ENCODE measurements around the gene SDC4. TPM values are rescaled to one million over a fixed set of nuclear protein-coding genes. Genes with fewer than 3 reads are reported as not detected.
"Not testable (repeated sequence)": the region's sequence is repeated elsewhere in the genome, so short reads cannot be mapped to it uniquely, and the experiment has no call there.

Gene SDC4
- polyA plus RNA-seq, 1 donor (not counting 4 experiments of a cell fraction or from before 2014, with no cell fraction given), result 114 TPM

GRCh38 chr20:45353746-45354145 lies 5.5 kb upstream of the SDC4 start:
- DNase-seq (ENCODE audit: low read depth, low spot score) (no peak), FAIRE-seq (no peak)
- H3K27ac ChIP-seq (ENCODE audit: control insufficient read depth, insufficient read depth, low read length), result no peak overlapping the region
- no peaks in the 10 kb centered on the region for H3K79me2 ChIP-seq (ENCODE audit: control insufficient read depth, insufficient read depth, low read length)
- H2AFZ ChIP-seq (ENCODE audit: control insufficient read depth, low read length), result no peak overlapping the region
- H3K4me1 ChIP-seq (ENCODE audit: control insufficient read depth, extremely low read depth, insufficient read depth, low read length), result peaks cover 34% of the 10 kb centered on the region
- H3K9ac ChIP-seq (ENCODE audit: control insufficient read depth, extremely low read depth, insufficient read depth, low read length), result no peak overlapping the region
- H3K4me3 ChIP-seq (ENCODE audit: control insufficient read depth in 2 of 3, extremely low read depth in 1 of 3, insufficient read depth in 2 of 3, low read depth in 1 of 3, low read length in 3 of 3), result no peak overlapping the region
- H3K9me3 ChIP-seq (ENCODE audit: control insufficient read depth, low read depth, low read length), result no peaks in the 10 kb centered on the region
- H4K20me1 ChIP-seq (ENCODE audit: control insufficient read depth, extremely low read depth, insufficient read depth, low read length), result no peaks in the 10 kb centered on the region
- no peak overlapping the region for H3K4me2 ChIP-seq (ENCODE audit: control insufficient read depth, extremely low read depth, insufficient read depth, low read depth, low read length)
- no peaks in the 10 kb centered on the region for H3K36me3 ChIP-seq (ENCODE audit: control insufficient read depth in 2 of 2, extremely low read depth in 1 of 2, insufficient read depth in 2 of 2, low read length in 2 of 2)
- dilution Hi-C loops (cut with MboI; ENCODE audit: extremely low pct_ligation_motif_present, low sequenced_read_pairs), result no loop called here
- TF ChIP-seq CTCF (optimal IDR thresholded peaks at IDR 0.05 in 1 of 3, IDR thresholded peaks at IDR 0.05 in 1 of 3, conservative IDR thresholded peaks at IDR 0.05 in 1 of 3; ENCODE audit: extremely low read depth in 1 of 3, insufficient read depth in 2 of 3, low read length in 3 of 3), result no peak
- TF ChIP-seq EZH2 (IDR thresholded peaks at IDR 0.05; ENCODE audit: low read length), result no peak
- H3K9me1 ChIP-seq (ENCODE audit: control insufficient read depth, extremely low read depth, insufficient read depth, low read length), result no peaks in the 10 kb centered on the region
- H3K27me3 ChIP-seq (ENCODE audit: control insufficient read depth, extremely low read depth, insufficient read depth, low read length), result no peaks in the 10 kb centered on the region

- dilution Hi-C loops (cut with MboI; ENCODE audit: extremely low pct_ligation_motif_present, low sequenced_read_pairs), result no loop called here
- no peak for FAIRE-seq
These were observed 4.5 kb upstream of the SDC4 start for GRCh38 chr20:45352729-45353128.

GRCh38 chr20:45350795-45351194 lies 2.6 kb upstream of the SDC4 start:
- H3K27me3 ChIP-seq (ENCODE audit: control insufficient read depth, extremely low read depth, insufficient read depth, low read length); H3K27ac ChIP-seq (ENCODE audit: control insufficient read depth, insufficient read depth, low read length); H3K4me2 ChIP-seq (ENCODE audit: control insufficient read depth, extremely low read depth, insufficient read depth, low read depth, low read length); H3K9me3 ChIP-seq (ENCODE audit: control insufficient read depth, low read depth, low read length); DNase-seq (ENCODE audit: low read depth, low spot score); dilution Hi-C loops (cut with MboI; ENCODE audit: extremely low pct_ligation_motif_present, low sequenced_read_pairs); FAIRE-seq; H3K9me1 ChIP-seq (ENCODE audit: control insufficient read depth, extremely low read depth, insufficient read depth, low read length); H4K20me1 ChIP-seq (ENCODE audit: control insufficient read depth, extremely low read depth, insufficient read depth, low read length); H3K4me3 ChIP-seq (ENCODE audit: control insufficient read depth in 2 of 3, extremely low read depth in 1 of 3, insufficient read depth in 2 of 3, low read depth in 1 of 3, low read length in 3 of 3); H3K9ac ChIP-seq (ENCODE audit: control insufficient read depth, extremely low read depth, insufficient read depth, low read length); H3K36me3 ChIP-seq (ENCODE audit: control insufficient read depth in 2 of 2, extremely low read depth in 1 of 2, insufficient read depth in 2 of 2, low read length in 2 of 2); H2AFZ ChIP-seq (ENCODE audit: control insufficient read depth, low read length): not testable (repeated sequence)
- H3K4me1 ChIP-seq (ENCODE audit: control insufficient read depth, extremely low read depth, insufficient read depth, low read length), result peaks cover 29% of the 10 kb centered on the region
- peaks cover 24% of the 10 kb centered on the region for H3K79me2 ChIP-seq (ENCODE audit: control insufficient read depth, insufficient read depth, low read length)

More at GRCh38 chr20:45352729-45353128, 4.5 kb upstream of the SDC4 start:
- H2AFZ ChIP-seq (ENCODE audit: control insufficient read depth, low read length), result no peak overlapping the region
- H4K20me1 ChIP-seq (ENCODE audit: control insufficient read depth, extremely low read depth, insufficient read depth, low read length), result peaks cover under 1% of the 10 kb centered on the region
- no peak overlapping the region for H3K27ac ChIP-seq (ENCODE audit: control insufficient read depth, insufficient read depth, low read length)
- TF ChIP-seq CTCF (optimal IDR thresholded peaks at IDR 0.05 in 1 of 3, IDR thresholded peaks at IDR 0.05 in 1 of 3, conservative IDR thresholded peaks at IDR 0.05 in 1 of 3; ENCODE audit: extremely low read depth in 1 of 3, insufficient read depth in 2 of 3, low read length in 3 of 3) (no peak), EZH2 (IDR thresholded peaks at IDR 0.05; ENCODE audit: low read length) (no peak)
- H3K9ac ChIP-seq (ENCODE audit: control insufficient read depth, extremely low read depth, insufficient read depth, low read length), result no peak overlapping the region
- H3K9me3 ChIP-seq (ENCODE audit: control insufficient read depth, low read depth, low read length), result no peaks in the 10 kb centered on the region
- no peak for DNase-seq (ENCODE audit: low read depth, low spot score)
- H3K79me2 ChIP-seq (ENCODE audit: control insufficient read depth, insufficient read depth, low read length), result peaks cover 5% of the 10 kb centered on the region
- H3K4me2 ChIP-seq (ENCODE audit: control insufficient read depth, extremely low read depth, insufficient read depth, low read depth, low read length), result no peak overlapping the region
- H3K4me3 ChIP-seq (ENCODE audit: control insufficient read depth in 2 of 3, extremely low read depth in 1 of 3, insufficient read depth in 2 of 3, low read depth in 1 of 3, low read length in 3 of 3), result no peak overlapping the region
- H3K4me1 ChIP-seq (ENCODE audit: control insufficient read depth, extremely low read depth, insufficient read depth, low read length), result peaks cover 27% of the 10 kb centered on the region
- H3K36me3 ChIP-seq (ENCODE audit: control insufficient read depth in 2 of 2, extremely low read depth in 1 of 2, insufficient read depth in 2 of 2, low read length in 2 of 2), result no peaks in the 10 kb centered on the region
- H3K9me1 ChIP-seq (ENCODE audit: control insufficient read depth, extremely low read depth, insufficient read depth, low read length), result no peaks in the 10 kb centered on the region
- H3K27me3 ChIP-seq (ENCODE audit: control insufficient read depth, extremely low read depth, insufficient read depth, low read length), result no peaks in the 10 kb centered on the region
